ENCODE data around the gene GNG7. TPM values are rescaled to one million over a fixed set of nuclear protein-coding genes. Genes with fewer than 3 reads are reported as not detected.
"Not testable (repeated sequence)": the region's sequence is repeated elsewhere in the genome, so short reads cannot be mapped to it uniquely, and the experiment has no call there.

GNG7 gene
- total RNA-seq, 1 donor = 0.72 TPM

DNA sequence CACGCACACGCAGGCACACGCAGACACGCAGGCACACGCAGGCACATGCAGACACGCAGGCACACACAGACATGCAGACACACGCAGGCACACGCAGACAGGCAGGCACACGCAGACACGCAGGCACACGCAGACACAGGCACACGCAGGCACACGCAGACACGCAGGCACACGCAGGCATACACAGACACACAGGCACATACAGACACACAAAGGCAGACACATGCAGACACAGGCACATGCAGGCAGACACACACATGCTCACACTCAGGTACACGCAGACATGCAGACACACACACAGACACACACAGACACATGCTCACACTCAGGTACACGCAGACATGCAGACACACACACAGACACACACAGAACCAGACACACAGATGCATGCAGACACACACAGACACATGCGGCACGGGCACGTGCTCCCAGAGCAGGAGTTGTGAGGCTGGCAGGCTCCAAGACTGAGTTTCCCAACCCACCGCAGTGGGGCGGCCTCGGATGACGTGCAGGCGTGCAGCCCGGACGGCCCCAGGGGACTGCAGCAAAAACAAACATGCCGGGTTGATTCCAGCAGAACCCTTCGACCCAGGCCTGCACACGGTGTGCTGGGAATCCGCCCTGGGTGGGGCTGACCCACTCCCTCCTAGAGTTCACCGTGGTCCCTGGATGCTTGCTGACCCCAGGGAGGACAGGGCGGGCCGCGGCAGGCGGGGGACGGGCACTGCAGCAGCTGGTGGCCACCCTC lies 126.6 kb downstream of the GNG7 start:
- Histone ChIP-seq H3K27ac (ENCODE audit: low read depth, low read length) (peak overlapping the region; percentile 95), H3K36me3 (ENCODE audit: insufficient read depth, low read length) (no peaks in the 10 kb centered on the region), H3K79me2 (ENCODE audit: insufficient read depth, low read length) (no peaks in the 10 kb centered on the region), H3K4me1 (ENCODE audit: insufficient read depth, low read length) (peaks cover 38% of the 10 kb centered on the region), H3K4me3 (ENCODE audit: insufficient read depth, low read length) (peak overlapping the region; percentile 39), H2AFZ (ENCODE audit: low read length) (peak overlapping the region; percentile 65), H4K20me1 (ENCODE audit: insufficient read depth, low read length) (no peaks in the 10 kb centered on the region), H3K4me2 (ENCODE audit: insufficient read depth, low read length) (peak overlapping the region; percentile 53), H3K9me3 (ENCODE audit: low read depth, low read length) (no peaks in the 10 kb centered on the region), H3K27me3 (ENCODE audit: insufficient read depth, low read length) (no peaks in the 10 kb centered on the region)
- no peak for TF ChIP-seq CTCF (IDR thresholded peaks at IDR 0.05; ENCODE audit: extremely low read depth, low read depth, low read length)
- DNase-seq (ENCODE audit: insufficient read length, low spot score, missing footprints) = peak; percentile 99

DNA sequence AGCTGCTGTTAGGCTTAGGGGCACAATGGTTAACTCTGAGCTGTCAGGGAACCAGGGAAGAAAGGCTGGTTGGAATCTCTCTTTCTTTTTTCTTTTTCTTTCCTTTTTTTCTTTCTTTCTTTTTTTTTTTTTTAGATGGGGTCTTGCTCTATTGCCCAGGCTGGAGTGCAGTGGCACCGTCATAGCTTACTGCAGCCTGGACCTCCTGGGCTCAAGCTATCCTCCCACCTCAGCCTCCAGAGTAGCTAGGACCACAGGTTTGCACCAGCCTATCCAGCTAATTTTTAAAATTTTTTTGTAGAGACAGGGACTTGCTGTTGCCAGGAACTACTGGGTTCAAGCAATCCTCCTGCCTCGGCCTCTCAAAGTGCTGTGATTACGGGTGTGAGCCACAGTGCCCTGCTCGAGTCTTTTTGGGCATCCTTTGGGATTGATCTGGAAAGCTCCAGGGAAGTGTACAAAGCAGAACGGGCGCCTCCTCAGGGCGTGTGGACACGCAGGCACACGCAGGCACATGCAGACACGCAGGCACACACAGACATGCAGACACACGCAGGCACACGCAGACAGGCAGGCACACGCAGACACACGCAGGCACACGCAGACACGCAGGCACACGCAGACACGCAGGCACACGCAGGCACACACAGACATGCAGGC lies 127.4 kb downstream of the GNG7 start:
- TF ChIP-seq CTCF (IDR thresholded peaks at IDR 0.05; ENCODE audit: extremely low read depth, low read depth, low read length) = no peak
- H3K4me1 ChIP-seq (ENCODE audit: insufficient read depth, low read length) = peaks cover 38% of the 10 kb centered on the region
- H3K36me3 ChIP-seq (ENCODE audit: insufficient read depth, low read length) = no peaks in the 10 kb centered on the region
- no peak for DNase-seq (ENCODE audit: insufficient read length, low spot score, missing footprints)
- no peaks in the 10 kb centered on the region for H3K27me3 ChIP-seq (ENCODE audit: insufficient read depth, low read length)
- no peaks in the 10 kb centered on the region for H3K9me3 ChIP-seq (ENCODE audit: low read depth, low read length)
- H3K79me2 ChIP-seq (ENCODE audit: insufficient read depth, low read length) = no peaks in the 10 kb centered on the region
- H2AFZ ChIP-seq (ENCODE audit: low read length) = no peak overlapping the region
- H4K20me1 ChIP-seq (ENCODE audit: insufficient read depth, low read length) = no peaks in the 10 kb centered on the region
- H3K27ac ChIP-seq (ENCODE audit: low read depth, low read length) = peak overlapping the region; percentile 95
- H3K4me2 ChIP-seq (ENCODE audit: insufficient read depth, low read length) = no peak overlapping the region
- H3K4me3 ChIP-seq (ENCODE audit: insufficient read depth, low read length) = no peak overlapping the region

GRCh38 chr19:2574478-2574931 lies 128.0 kb downstream of the GNG7 start:
- Histone ChIP-seq H3K9me3 (ENCODE audit: low read depth, low read length) (no peaks in the 10 kb centered on the region), H4K20me1 (ENCODE audit: insufficient read depth, low read length) (no peaks in the 10 kb centered on the region), H2AFZ (ENCODE audit: low read length) (no peak overlapping the region), H3K27me3 (ENCODE audit: insufficient read depth, low read length) (no peaks in the 10 kb centered on the region), H3K79me2 (ENCODE audit: insufficient read depth, low read length) (no peaks in the 10 kb centered on the region), H3K4me2 (ENCODE audit: insufficient read depth, low read length) (no peak overlapping the region), H3K27ac (ENCODE audit: low read depth, low read length) (no peak overlapping the region), H3K36me3 (ENCODE audit: insufficient read depth, low read length) (no peaks in the 10 kb centered on the region), H3K4me1 (ENCODE audit: insufficient read depth, low read length) (peaks cover 36% of the 10 kb centered on the region), H3K4me3 (ENCODE audit: insufficient read depth, low read length) (no peak overlapping the region)
- no peak for TF ChIP-seq CTCF (IDR thresholded peaks at IDR 0.05; ENCODE audit: extremely low read depth, low read depth, low read length)
- DNase-seq (ENCODE audit: insufficient read length, low spot score, missing footprints) = no peak

GRCh38 chr19:2573916-2574315 lies 128.6 kb downstream of the GNG7 start:
- Histone ChIP-seq H3K79me2 (ENCODE audit: insufficient read depth, low read length) (no peaks in the 10 kb centered on the region), H3K4me1 (ENCODE audit: insufficient read depth, low read length) (peaks cover 30% of the 10 kb centered on the region), H3K27ac (ENCODE audit: low read depth, low read length) (no peak overlapping the region), H3K36me3 (ENCODE audit: insufficient read depth, low read length) (no peaks in the 10 kb centered on the region), H2AFZ (ENCODE audit: low read length) (no peak overlapping the region), H3K9me3 (ENCODE audit: low read depth, low read length) (no peaks in the 10 kb centered on the region), H3K4me2 (ENCODE audit: insufficient read depth, low read length) (no peak overlapping the region), H3K4me3 (ENCODE audit: insufficient read depth, low read length) (no peak overlapping the region), H3K27me3 (ENCODE audit: insufficient read depth, low read length) (no peaks in the 10 kb centered on the region), H4K20me1 (ENCODE audit: insufficient read depth, low read length) (no peaks in the 10 kb centered on the region)
- TF ChIP-seq CTCF (IDR thresholded peaks at IDR 0.05; ENCODE audit: extremely low read depth, low read depth, low read length) = no peak
- no peak for DNase-seq (ENCODE audit: insufficient read length, low spot score, missing footprints)

- H4K20me1 ChIP-seq (ENCODE audit: insufficient read depth, low read length); H3K36me3 ChIP-seq (ENCODE audit: insufficient read depth, low read length); H3K79me2 ChIP-seq (ENCODE audit: insufficient read depth, low read length); H3K4me3 ChIP-seq (ENCODE audit: insufficient read depth, low read length); H3K27ac ChIP-seq (ENCODE audit: low read depth, low read length); DNase-seq (ENCODE audit: insufficient read length, low spot score, missing footprints); H3K4me2 ChIP-seq (ENCODE audit: insufficient read depth, low read length); H3K9me3 ChIP-seq (ENCODE audit: low read depth, low read length); H3K27me3 ChIP-seq (ENCODE audit: insufficient read depth, low read length); H2AFZ ChIP-seq (ENCODE audit: low read length): not testable (repeated sequence)
- H3K4me1 ChIP-seq (ENCODE audit: insufficient read depth, low read length) = peaks cover 15% of the 10 kb centered on the region
These were observed 130.3 kb downstream of the GNG7 start for GRCh38 chr19:2572152-2572551.

All from osteoblast (primary cell).